A673 (cell line): Measurements from ENCODE around the gene ANKRD10.

Experiments used
- CTCF ChIP-seq: fragments of 300-800, 200-600 bp; sonication (generic); conservative IDR thresholded peaks from 2 replicates; pipeline ENCODE4 v1.5.1; 2017; ENCODE audit warnings: low read depth, mild to moderate bottlenecking, antibody characterized with exemption, low read length, moderate library complexity, mixed read lengths
- EZH2 ChIP-seq: fragments of 200-600 bp; sonication (generic); IDR thresholded peaks from 2 replicates; pipeline ENCODE4 v1.6.1; 2017; ENCODE audit warnings: borderline replicate concordance, low read depth, mild to moderate bottlenecking, mixed read lengths, antibody characterized with exemption, low read length; ENCODE audit not compliant: poor library complexity, severe bottlenecking

GRCh38 chr13:110911880-110912279, 3.0 kb downstream of the ANKRD10 start:
- no peak for TF ChIP-seq CTCF
- no peak for TF ChIP-seq EZH2
